Measurements from ENCODE around the gene NOX1.
A peak's percentile ranks its signal among the peaks of the same experiment; 100 is the strongest.

DNA sequence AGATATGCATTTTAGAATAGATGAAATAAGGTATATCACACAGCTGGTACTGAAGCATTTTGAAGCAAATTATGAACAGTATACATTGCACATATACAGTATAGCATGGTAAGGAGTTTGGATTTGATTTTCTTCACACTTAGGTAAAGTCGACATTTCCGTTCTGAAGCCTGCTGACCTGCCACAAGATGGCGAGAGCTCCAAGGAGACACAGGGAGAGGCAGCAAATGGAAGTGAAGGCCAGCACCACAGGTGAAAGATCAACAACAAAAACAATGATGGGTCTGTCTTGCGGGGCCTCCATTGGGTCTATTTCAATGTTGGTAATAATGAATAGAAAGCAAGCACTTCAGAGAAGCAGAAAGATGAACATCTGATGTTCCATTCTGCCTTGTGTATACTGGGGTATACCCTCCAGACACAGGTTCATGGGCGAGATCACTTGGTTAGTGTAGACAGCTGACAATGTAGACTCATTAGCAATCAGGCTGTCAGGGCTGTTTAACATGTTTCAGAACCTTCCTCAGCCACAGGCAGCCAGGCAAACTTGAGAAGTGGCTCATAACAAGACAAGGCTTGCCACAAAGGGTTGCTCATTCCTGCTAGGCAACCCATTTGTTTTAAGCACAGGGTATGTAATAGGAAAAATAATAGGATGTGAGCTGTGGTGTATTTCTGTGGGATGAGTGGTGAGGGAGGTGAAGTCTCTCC, 21.4 kb upstream of the NOX1 start:
- TF ChIP-seq, protein P1, sequence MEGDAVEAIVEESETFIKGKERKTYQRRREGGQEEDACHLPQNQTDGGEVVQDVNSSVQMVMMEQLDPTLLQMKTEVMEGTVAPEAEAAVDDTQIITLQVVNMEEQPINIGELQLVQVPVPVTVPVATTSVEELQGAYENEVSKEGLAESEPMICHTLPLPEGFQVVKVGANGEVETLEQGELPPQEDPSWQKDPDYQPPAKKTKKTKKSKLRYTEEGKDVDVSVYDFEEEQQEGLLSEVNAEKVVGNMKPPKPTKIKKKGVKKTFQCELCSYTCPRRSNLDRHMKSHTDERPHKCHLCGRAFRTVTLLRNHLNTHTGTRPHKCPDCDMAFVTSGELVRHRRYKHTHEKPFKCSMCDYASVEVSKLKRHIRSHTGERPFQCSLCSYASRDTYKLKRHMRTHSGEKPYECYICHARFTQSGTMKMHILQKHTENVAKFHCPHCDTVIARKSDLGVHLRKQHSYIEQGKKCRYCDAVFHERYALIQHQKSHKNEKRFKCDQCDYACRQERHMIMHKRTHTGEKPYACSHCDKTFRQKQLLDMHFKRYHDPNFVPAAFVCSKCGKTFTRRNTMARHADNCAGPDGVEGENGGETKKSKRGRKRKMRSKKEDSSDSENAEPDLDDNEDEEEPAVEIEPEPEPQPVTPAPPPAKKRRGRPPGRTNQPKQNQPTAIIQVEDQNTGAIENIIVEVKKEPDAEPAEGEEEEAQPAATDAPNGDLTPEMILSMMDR (IDR thresholded peaks at IDR 0.05; ENCODE audit: low read depth, low read length): peak; percentile 29
- TF ChIP-seq POLR2A (IDR thresholded peaks at IDR 0.05; ENCODE audit: extremely low read depth, insufficient read length) (no peak), MYC (IDR thresholded peaks at IDR 0.05; ENCODE audit: low read depth, low read length) (no peak)
- TF ChIP-seq, protein P2, sequence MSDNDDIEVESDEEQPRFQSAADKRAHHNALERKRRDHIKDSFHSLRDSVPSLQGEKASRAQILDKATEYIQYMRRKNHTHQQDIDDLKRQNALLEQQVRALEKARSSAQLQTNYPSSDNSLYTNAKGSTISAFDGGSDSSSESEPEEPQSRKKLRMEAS (IDR thresholded peaks at IDR 0.05; ENCODE audit: low read depth, low read length): no peak

Measured in NB4 (cell line).